Fibroblast of villous mesenchyme (primary cell): Measurements from ENCODE around the gene CT45A3. TPM values are rescaled to one million over a fixed set of nuclear protein-coding genes. Genes with fewer than 3 reads are reported as not detected.

Source experiments
- small RNA-seq: library from RNA; depleted of rRNA; stranded (forward); fragments of <200 nt; gene quantifications from one replicate; pipeline ENCODE3, GENCODE V24; 2012
- total RNA-seq: library from RNA; depleted of rRNA; stranded (reverse); fragments of >200 nt; gene quantifications from 2 replicates; pipeline ENCODE4 v1.2.3, GENCODE V29; 2012

The CT45A3 gene
- total RNA-seq, 1 donor = not detected

Small RNAs within 50 kb of the gene (small RNA-seq; reads per million reads assigned to genes)
- gene AC240442.1 = not detected

Other genes with a start within 250 kb of the CT45A3 start
- 6.8 and 8.2 TPM in 2 replicates for gene INTS6L, start 247.5 kb downstream of the CT45A3 start, total RNA-seq
- not detected in 2 replicates for gene CT45A1, start 54.6 kb downstream of the CT45A3 start, total RNA-seq
- not detected in 2 replicates for gene CT45A5, start 17.3 kb upstream of the CT45A3 start, total RNA-seq
- gene CT45A6, start 34.6 kb upstream of the CT45A3 start, total RNA-seq = not detected in 2 replicates
- gene CT45A2, start 51.8 kb upstream of the CT45A3 start, total RNA-seq = not detected in 2 replicates
- gene CT45A7, start 69.1 kb upstream of the CT45A3 start, total RNA-seq = not detected in 2 replicates
- gene CT45A8, start 86.3 kb upstream of the CT45A3 start, total RNA-seq = not detected in 2 replicates
- gene CT45A9, start 103.6 kb upstream of the CT45A3 start, total RNA-seq = not detected in 2 replicates
- not detected in 2 replicates for gene CT45A10, start 125.3 kb upstream of the CT45A3 start, total RNA-seq
- gene SAGE1, start 125.5 kb upstream of the CT45A3 start, total RNA-seq = not detected in 2 replicates
- gene MMGT1, start 205.8 kb upstream of the CT45A3 start, total RNA-seq = 20.0 and 33.2 TPM in 2 replicates
- gene SLC9A6, start 217.2 kb upstream of the CT45A3 start, total RNA-seq = 18.0 and 28.5 TPM in 2 replicates